PC-3 (cell line): ENCODE results near the gene ITGAE. TPM values are rescaled to one million over a fixed set of nuclear protein-coding genes. Genes with fewer than 3 reads are reported as not detected.
A peak's percentile ranks its signal among the peaks of the same experiment; 100 is the strongest.

ENCODE experiments used
- ATAC-seq: fragments of 200-7000 bp; cut with Tn5 transposase; 2 replicates; pipeline ENCODE4 v1.9.1; 2020; ENCODE audit warnings: mild to moderate bottlenecking, moderate library complexity
- BruUV-seq: library from RNA; stranded (reverse); fragments of 400-500 nt; replicated peaks from 2 replicates; lab custom pipeline; 2021; lab: Mats Ljungman, UMichigan
- CTCF ChIA-PET: fragments of 300-600 bp; sonication (Branson Sonifier 250); formaldehyde crosslinking; loops from one replicate; lab custom pipeline; 2022; ENCODE audit warnings: antibody characterized with exemption; lab: Charles Lee
- POLR2A ChIA-PET: fragments of 300-600 bp; sonication (Branson Sonifier 250); formaldehyde crosslinking; loops from one replicate; lab custom pipeline; 2022; ENCODE audit warnings: antibody characterized with exemption; ENCODE audit not compliant: unreplicated experiment; lab: Charles Lee
- DNase-seq: peaks from one replicate; pipeline ENCODE4 v3.0.0-alpha.2; 2015
- H2AFZ ChIP-seq: fragments of 300-600 bp; sonication (generic); 2 replicates; pipeline ENCODE4 v1.6.0; 2016; ENCODE audit warnings: antibody characterized with exemption, low read length
- H3F3A ChIP-seq: fragments of 300-600 bp; sonication (generic); one replicate; pipeline ENCODE4 v1.6.0; 2017; ENCODE audit warnings: antibody characterized with exemption, low read length, control low read depth, mild to moderate bottlenecking; ENCODE audit not compliant: unreplicated experiment
- H3K27ac ChIP-seq: fragments of 300-600 bp; sonication (generic); 2 replicates; pipeline ENCODE4 v1.5.1; 2016; ENCODE audit warnings: mild to moderate bottlenecking, low read length
- H3K27me3 ChIP-seq: fragments of 300-600 bp; sonication (generic); 2 replicates; pipeline ENCODE4 v1.6.1; 2016; ENCODE audit warnings: low read length, mixed read lengths
- H3K36me3 ChIP-seq: fragments of 300-600 bp; sonication (generic); 2 replicates; pipeline ENCODE4 v1.6.1; 2016; ENCODE audit warnings: low read depth, mixed run types, low read length, mixed read lengths
- H3K4me1 ChIP-seq: fragments of 300-600 bp; sonication (generic); 2 replicates; pipeline ENCODE4 v1.5.1; 2016; ENCODE audit warnings: low read length; ENCODE audit not compliant: insufficient read depth
- H3K4me2 ChIP-seq: fragments of 300-600 bp; sonication (generic); 2 replicates; pipeline ENCODE4 v1.6.0; 2016; ENCODE audit warnings: low read length
- H3K4me3 ChIP-seq: fragments of 300-600 bp; sonication (generic); 2 replicates; pipeline ENCODE4 v1.5.1; 2016; ENCODE audit warnings: mild to moderate bottlenecking, low read length, mixed read lengths
- H3K79me2 ChIP-seq: fragments of 300-600 bp; sonication (generic); 2 replicates; pipeline ENCODE4 v1.6.1; 2017; ENCODE audit warnings: low read length, mixed read lengths
- H3K9ac ChIP-seq: fragments of 300-600 bp; sonication (generic); 2 replicates; pipeline ENCODE4 v1.6.0; 2016; ENCODE audit warnings: mild to moderate bottlenecking, low read length
- H3K9me2 ChIP-seq: fragments of 300-600 bp; sonication (generic); replicated peaks from 2 replicates; pipeline ENCODE4 v1.6.1; 2016; ENCODE audit warnings: mixed run types, low read length, mixed read lengths
- H3K9me3 ChIP-seq: fragments of 300-600 bp; sonication (generic); 2 replicates; pipeline ENCODE4 v1.6.1; 2016; ENCODE audit warnings: low read length, mixed read lengths
- H4K20me1 ChIP-seq: fragments of 300-600 bp; sonication (generic); 2 replicates; pipeline ENCODE4 v1.6.1; 2016; ENCODE audit warnings: low read length, mixed read lengths
- EZH2 ChIP-seq: fragments of 300-600 bp; sonication (generic); IDR thresholded peaks from one replicate; pipeline ENCODE4 v1.6.1; 2017; ENCODE audit warnings: antibody characterized with exemption, mild to moderate bottlenecking, low read length; ENCODE audit not compliant: unreplicated experiment
- EZH2phosphoT487 ChIP-seq: fragments of 300-600 bp; sonication (generic); IDR thresholded peaks from 2 replicates; pipeline ENCODE4 v1.6.1; 2018; ENCODE audit warnings: mild to moderate bottlenecking, antibody characterized with exemption, low read length, borderline replicate concordance
- intact Hi-C: fragments of 100-400 bp; cut with micrococcal nuclease; formaldehyde crosslinking; loops from 2 replicates; pipeline ENCODE4 v1.9.0; 2023
- total RNA-seq: library from RNA; depleted of rRNA; stranded (reverse); fragments of >200 nt; gene quantifications from 2 replicates; pipeline ENCODE4 v1.2.3, GENCODE V29; 2014
- TF ChIP-seq, protein P1 (sequence below): fragments of 300-600 bp; sonication (generic); conservative IDR thresholded peaks from 2 replicates; pipeline ENCODE4 v1.5.1; 2017; ENCODE audit warnings: antibody characterized with exemption, low read depth, mild to moderate bottlenecking, low read length

ITGAE gene
- total RNA-seq, 1 experiment from 2014 or later, result 42.0 TPM

DNA sequence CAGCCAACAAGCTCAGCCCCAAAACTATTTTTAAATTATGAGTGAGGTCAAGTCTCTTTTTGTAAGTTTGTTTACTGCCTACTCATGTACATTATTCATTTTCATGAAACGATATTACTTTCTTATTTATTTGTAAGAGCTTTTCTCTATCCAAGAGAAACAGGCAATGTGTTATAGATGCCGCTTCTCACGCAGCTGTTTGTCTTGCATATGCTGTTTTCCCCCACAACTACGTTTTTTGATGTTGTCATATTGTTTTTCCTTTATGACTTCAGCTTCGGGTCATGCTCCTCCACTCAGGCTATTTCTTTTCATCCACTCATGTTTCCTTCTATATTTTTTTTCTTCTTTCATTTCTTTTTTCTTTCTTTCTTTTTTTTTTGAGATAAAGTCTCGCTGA, 20.0 kb downstream of the ITGAE start:
- Histone ChIP-seq H3K9me2 (no peaks in the 10 kb centered on the region), H3K9me3 (no peaks in the 10 kb centered on the region), H3F3A (no peaks in the 10 kb centered on the region), H3K27ac (no peak overlapping the region), H3K4me1 (no peaks in the 10 kb centered on the region), H3K9ac (no peak overlapping the region), H2AFZ (no peak overlapping the region), H4K20me1 (no peaks in the 10 kb centered on the region), H3K36me3 (no peaks in the 10 kb centered on the region), H3K27me3 (no peaks in the 10 kb centered on the region), H3K79me2 (no peaks in the 10 kb centered on the region), H3K4me3 (no peak overlapping the region), H3K4me2 (no peak overlapping the region)
- ChIA-PET POLR2A (no interaction called here), CTCF (no interaction called here)
- no peak for TF ChIP-seq EZH2
- TF ChIP-seq, protein P1, sequence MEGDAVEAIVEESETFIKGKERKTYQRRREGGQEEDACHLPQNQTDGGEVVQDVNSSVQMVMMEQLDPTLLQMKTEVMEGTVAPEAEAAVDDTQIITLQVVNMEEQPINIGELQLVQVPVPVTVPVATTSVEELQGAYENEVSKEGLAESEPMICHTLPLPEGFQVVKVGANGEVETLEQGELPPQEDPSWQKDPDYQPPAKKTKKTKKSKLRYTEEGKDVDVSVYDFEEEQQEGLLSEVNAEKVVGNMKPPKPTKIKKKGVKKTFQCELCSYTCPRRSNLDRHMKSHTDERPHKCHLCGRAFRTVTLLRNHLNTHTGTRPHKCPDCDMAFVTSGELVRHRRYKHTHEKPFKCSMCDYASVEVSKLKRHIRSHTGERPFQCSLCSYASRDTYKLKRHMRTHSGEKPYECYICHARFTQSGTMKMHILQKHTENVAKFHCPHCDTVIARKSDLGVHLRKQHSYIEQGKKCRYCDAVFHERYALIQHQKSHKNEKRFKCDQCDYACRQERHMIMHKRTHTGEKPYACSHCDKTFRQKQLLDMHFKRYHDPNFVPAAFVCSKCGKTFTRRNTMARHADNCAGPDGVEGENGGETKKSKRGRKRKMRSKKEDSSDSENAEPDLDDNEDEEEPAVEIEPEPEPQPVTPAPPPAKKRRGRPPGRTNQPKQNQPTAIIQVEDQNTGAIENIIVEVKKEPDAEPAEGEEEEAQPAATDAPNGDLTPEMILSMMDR, result no peak
- TF ChIP-seq EZH2phosphoT487, result no peak
- BruUV-seq, result no TSS peak
- no peak for ATAC-seq
- intact Hi-C loops, result no loop called here
- DNase-seq, result no peak

DNA sequence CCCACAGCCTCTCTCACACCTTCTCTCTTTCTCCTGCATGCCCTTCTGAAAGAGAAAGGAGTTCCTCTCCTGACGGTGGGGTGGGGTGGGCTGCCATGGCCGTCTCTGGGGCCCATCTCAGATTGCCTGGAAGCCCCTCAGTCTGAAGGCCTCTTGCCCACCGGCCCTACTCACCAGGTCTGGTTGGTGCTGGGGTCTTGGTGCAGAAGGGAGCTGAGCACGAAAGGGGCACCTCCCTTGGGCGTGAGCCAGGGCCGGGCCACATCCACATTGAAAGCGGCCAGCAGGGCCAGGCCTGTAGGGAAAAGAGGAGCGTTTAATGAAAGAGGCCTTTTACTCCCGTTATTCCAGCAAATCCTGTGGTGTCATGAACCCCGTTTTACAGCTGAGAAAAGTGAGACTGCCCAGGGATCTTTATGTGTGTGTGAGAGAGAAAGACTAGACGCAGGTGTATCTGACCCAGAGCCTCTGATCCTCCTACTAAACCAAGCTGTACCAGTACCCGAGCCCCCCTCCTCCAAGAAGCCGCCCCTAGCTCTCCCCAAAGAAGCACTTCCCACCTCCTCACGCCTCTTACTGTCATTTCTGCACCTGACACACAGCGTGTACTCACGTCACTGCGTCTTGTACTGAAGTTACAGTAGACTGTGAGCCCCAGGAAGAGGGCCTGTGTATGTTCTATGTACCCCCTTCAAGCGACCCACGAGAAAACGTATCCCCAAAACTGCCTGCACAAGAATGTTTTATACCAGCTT, 23.4 kb downstream of the ITGAE start:
- no peaks in the 10 kb centered on the region for H3K9me3 ChIP-seq
- CTCF ChIA-PET, result no interaction called here
- H2AFZ ChIP-seq, result no peak overlapping the region
- no peaks in the 10 kb centered on the region for H3K36me3 ChIP-seq
- no peaks in the 10 kb centered on the region for H3K9me2 ChIP-seq
- H3K27me3 ChIP-seq, result no peaks in the 10 kb centered on the region
- intact Hi-C loops, result no loop called here
- no peak overlapping the region for H3K4me3 ChIP-seq
- ATAC-seq (no peak), DNase-seq (no peak)
- H3F3A ChIP-seq, result no peaks in the 10 kb centered on the region
- no peaks in the 10 kb centered on the region for H4K20me1 ChIP-seq
- TF ChIP-seq EZH2 (no peak), EZH2phosphoT487 (no peak)
- TF ChIP-seq, protein P1, result no peak
- BruUV-seq, result no TSS peak
- H3K9ac ChIP-seq, result no peak overlapping the region
- POLR2A ChIA-PET, result no interaction called here
- no peak overlapping the region for H3K4me2 ChIP-seq
- no peak overlapping the region for H3K27ac ChIP-seq
- no peaks in the 10 kb centered on the region for H3K79me2 ChIP-seq
- H3K4me1 ChIP-seq, result peaks cover 6% of the 10 kb centered on the region

DNA sequence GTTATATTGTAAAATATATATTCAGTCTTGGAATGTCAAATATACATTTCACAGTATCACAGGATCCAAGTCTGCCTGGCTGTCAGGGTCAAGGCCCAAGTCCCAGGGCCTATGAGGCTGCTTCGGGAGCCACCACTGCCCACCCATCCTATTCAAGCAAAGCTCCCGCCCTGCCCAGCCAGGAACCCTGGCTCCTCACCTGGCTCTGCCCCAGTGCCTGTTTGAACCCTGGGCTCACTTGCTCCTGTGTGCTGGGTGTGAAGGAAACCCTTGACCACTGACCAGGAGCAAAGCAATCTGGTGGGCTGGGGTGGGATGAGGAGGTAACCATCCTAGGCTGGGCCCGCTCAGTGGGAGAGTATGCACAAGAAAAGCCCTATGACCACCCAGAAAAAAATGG, 27.0 kb downstream of the ITGAE start:
- no peak overlapping the region for H3K9ac ChIP-seq
- intact Hi-C loops, result no loop called here
- ChIA-PET POLR2A (no interaction called here), CTCF (interaction anchor here (0.7 kb wide), 1 partner anchor 13 kb away, joined by 3 read pairs; no protein-coding TSS in a partner anchor)
- BruUV-seq, result no TSS peak
- H3K79me2 ChIP-seq, result no peaks in the 10 kb centered on the region
- DNase-seq, result no peak
- no peak for TF ChIP-seq EZH2phosphoT487
- TF ChIP-seq, protein P1, result no peak
- TF ChIP-seq EZH2, result no peak
- ATAC-seq, result peak; percentile 45
- H3K27ac ChIP-seq, result no peak overlapping the region
- H3K9me2 ChIP-seq, result no peaks in the 10 kb centered on the region
- H3K4me1 ChIP-seq, result peaks cover 6% of the 10 kb centered on the region
- H2AFZ ChIP-seq, result no peak overlapping the region
- no peak overlapping the region for H3K4me3 ChIP-seq
- no peaks in the 10 kb centered on the region for H3K27me3 ChIP-seq
- H3F3A ChIP-seq, result no peaks in the 10 kb centered on the region
- H3K4me2 ChIP-seq, result peak overlapping the region; percentile 51; the same call in 1 of the 2 replicates
- H3K36me3 ChIP-seq, result no peaks in the 10 kb centered on the region
- H4K20me1 ChIP-seq, result no peaks in the 10 kb centered on the region
- H3K9me3 ChIP-seq, result no peaks in the 10 kb centered on the region
